Stimulated activated CD4-positive, alpha-beta T cell treated with anti-CD3 and anti-CD28 coated beads, Interleukin-2, amount 100 ng/mL, for 4 hours (primary cell): Measurements from ENCODE around the gene TCP11L1.
"Not testable (repeated sequence)": the region's sequence is repeated elsewhere in the genome, so short reads cannot be mapped to it uniquely, and the experiment has no call there.

Source experiments
- DNase-seq: peaks from one replicate; pipeline ENCODE4 v3.0.0-alpha.2; 2020; ENCODE audit warnings: low read depth

Gene TCP11L1

DNA sequence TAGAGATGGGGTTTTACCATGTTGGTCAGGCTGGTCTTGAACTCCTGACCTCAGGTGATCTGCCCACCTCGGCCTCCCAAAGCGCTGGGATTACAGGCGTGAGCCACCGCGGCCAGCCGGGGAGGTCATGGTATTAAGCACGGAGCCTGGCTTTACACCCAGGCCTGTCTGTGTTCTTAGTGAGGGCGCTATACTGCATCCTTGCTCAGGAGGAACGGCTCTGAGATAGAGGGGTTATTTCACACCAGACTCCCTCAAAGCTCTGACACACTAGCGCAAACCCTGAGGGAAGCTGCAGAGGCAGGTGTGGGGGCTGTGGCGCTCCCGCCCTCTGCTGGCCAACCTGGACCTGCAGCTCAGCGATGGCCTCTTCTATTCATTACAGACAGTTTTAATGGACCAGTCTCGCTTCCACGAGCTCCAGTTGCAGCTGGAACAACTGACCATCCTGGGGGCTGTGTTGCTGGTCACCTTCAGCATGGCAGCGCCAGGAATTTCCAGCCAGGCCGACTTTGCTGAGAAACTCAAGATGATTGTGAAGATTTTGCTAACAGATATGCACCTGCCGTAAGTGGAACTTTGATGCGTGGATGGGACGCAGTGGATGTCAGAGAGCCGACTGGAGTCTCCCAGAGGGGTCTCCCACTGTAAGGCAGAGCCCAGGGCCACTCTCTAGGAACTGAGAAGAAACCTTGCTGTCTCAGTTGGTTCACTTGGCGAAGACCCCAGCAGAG is 26.2 kb downstream of the TCP11L1 start:
- DNase-seq: peak; percentile 63

DNA sequence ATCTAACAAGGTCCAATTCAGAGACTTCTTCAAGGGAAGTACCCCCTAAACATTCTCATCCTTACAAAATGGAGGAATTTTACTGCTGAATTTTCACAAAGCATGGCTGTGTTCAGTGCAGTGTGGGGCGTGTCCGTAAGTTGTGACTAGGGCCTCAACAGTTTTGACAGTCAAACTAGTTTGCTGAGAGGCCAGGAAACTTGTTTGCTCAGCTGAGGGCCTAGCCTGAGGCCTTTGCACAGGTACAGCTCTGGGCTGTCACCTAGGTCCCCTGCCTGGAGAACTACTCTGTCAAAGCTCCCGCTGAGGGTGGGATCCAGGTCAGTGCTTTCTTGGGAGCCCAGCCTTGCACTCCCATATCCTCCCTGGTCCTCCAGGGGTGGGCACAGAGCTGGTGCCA is 27.9 kb downstream of the TCP11L1 start:
- no peak for DNase-seq

DNA sequence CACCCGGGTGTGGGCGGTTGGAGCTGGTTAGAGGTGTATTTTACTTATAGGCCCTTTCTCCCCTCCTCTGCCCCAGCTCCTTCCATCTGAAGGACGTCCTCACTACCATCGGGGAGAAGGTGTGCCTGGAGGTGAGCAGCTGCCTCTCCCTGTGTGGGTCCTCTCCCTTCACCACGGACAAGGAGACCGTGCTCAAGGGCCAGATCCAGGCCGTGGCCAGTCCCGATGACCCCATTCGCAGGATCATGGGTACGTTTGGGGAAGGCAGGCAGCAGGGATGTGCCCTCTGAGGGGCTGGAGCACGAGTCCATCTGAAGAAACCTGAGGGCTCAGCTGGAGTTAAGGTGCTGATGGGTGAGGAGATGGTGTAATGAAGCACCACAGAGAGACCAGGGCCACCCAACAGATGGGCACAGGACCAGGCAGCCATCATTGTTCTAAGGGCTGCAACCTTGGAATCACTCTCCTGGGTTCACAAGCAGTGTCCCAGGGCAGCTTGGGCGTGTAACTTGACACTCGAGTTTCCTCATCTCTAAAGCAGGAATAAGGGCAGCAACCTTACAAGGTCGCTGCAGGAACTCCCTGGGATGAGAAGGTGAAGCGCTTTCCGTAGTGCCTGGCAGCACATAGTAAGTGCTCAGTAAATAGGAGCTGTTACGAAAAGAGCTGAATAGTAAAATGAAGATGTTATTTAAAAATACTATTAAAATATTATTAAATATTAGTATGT is 29.4 kb downstream of the TCP11L1 start:
- no peak for DNase-seq

DNA sequence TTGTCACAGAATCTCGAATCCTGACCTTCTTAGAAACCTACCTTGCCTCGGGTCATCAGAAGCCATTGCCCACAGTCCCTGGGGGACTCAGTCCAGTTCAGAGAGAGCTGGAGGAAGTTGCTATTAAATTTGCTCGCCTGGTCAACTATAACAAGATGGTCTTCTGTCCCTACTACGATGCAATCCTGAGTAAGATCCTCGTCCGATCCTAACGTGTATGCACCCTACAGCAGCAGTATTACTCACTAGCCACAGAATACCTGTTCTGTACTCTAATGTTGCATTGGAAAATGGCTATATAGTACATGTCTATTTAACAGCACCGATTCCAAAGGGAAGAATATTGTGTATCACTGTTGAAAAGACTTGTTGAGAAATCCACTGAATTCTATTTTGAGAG is 33.1 kb downstream of the TCP11L1 start:
- DNase-seq: no peak

DNA sequence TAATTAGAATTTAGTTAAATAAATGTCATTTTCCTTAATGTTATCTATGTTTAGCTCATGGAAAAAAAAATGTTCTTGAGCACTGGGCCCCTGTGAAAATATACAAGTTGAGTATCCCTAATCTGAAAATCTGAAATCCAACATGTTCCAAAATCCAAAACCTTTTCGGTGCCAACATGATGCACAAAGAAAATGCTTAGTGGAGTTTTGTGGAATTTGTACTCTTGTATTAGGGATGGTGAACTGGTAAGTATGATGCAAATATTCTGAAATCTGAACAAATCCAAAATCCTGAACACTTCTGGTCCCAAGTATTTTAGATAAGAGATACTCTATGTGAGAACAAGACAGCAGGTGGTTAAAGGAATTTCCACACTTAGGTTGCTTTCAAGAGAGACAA is 44.5 kb downstream of the TCP11L1 start:
- DNase-seq: no peak

DNA sequence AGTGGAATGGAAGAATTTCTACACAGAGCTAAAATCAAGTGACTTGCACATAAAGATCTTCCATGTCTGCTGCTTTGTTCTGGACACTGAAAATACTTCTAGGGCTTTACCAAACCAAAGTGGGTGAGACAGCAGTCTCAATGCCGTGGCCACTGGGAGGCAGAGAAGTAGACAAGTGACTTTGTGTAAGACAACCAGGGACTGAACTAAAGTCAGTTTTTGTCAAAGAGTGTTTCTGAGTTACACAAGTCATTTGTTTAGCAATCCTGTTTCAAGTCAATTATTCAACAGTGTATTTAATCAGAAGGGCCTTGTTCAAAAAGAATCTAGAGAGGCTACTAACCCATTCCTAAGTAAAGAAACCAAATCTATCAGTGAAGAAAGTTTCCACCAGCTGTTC is 46.6 kb downstream of the TCP11L1 start:
- DNase-seq: no peak

DNA sequence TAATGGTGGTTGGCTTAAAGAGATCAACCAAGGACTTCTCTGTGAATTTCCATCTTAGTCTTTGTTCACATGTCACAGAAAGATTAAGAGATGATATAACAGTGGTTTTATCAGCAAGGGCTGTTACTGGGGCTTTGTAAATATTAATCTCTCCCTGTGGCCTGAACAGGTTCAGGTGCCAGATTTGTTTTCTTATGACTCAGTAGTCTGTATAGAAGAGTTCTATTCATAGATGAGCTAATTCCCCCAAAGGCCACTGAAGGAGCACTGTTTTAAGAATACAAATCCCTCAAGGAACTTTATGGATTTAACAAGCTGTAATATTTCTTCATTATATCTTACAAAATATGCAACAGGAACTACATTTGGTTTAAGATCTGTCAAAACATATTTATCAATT is 50.4 kb downstream of the TCP11L1 start:
- no peak for DNase-seq

DNA sequence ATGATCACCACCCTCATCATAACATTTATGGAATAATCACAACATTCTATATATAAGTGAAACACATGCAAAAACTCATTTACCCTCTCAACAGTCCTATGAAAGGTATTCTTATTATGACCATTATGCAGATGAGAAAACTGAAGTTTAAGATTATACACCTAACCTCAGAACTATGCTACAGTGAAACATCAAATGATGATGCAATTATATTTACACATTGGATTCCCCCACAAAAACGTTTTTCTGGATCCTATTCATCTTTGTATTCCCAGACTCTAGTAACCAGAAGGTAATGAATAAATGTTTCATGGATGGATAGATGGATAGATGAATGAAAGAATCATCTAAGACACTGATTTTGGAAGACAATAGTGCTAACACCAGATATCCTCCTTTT is 54.8 kb downstream of the TCP11L1 start:
- DNase-seq: no peak

DNA sequence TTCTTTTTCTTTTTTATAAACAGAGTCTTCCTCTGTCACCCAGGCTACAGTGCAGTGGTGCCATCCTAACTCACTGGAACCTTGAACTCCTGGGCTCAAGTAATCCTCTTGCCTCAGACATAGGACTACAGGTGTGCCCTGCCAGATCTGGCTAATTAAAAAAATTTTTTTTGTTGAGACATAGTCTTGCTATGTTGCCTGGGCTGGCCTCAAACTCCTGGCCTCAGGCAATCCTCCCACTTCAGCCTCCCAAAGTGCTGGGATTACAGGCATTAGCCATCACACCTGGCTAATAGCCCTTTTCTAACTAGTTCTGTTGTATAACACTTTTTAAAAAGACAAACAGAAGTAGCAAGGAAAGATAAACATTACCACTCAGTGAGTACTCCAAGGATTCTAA is 64.5 kb downstream of the TCP11L1 start:
- no peak for DNase-seq

DNA sequence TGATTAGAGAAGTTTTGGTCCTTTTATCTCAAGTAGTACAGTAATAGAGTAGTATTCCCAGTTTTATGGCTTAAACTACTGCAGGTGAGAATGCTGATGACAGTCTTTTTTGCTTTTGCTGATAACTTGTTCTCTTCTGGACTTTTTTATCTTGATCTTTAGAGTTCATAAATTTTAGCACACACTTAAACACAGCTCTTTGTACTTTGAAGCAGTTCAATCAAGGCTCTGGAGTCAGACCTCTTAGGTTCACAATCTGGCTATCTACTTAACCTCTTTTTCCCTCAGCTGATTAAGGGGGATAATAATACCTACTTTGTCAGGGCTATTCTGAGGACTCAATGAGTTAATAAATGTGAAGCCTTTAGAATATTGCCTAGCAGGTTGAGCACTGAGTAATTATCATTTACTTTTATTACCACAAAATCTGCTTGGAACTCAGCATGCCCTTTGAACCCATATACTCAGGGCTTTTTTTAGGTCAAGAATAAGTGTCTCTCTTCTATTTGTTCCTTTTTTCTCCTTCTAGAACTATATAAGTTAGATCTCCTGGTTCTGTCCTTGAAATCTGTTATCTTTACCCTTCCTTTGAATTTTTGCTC is 70.0 kb downstream of the TCP11L1 start:
- DNase-seq: no peak

DNA sequence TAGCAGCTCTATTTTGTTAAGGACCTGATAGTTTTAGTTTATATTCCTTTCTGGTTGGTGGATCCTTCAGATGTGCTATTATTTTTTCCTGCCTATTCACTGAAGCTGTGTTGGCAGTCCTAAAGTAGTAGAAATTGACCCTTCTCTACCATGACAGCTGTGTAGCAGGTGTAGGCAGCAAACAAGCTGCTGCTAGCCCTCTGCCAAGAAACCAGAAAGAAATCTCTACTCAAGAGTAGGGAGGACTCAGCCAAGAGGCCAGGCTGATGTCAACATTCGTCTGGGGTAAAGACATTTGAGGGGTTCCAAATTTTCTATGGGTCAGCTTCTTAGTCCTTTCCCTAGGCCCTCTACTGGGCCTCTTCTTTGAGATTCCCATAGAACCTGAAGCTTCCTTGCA is 70.7 kb downstream of the TCP11L1 start:
- DNase-seq: no peak

DNA sequence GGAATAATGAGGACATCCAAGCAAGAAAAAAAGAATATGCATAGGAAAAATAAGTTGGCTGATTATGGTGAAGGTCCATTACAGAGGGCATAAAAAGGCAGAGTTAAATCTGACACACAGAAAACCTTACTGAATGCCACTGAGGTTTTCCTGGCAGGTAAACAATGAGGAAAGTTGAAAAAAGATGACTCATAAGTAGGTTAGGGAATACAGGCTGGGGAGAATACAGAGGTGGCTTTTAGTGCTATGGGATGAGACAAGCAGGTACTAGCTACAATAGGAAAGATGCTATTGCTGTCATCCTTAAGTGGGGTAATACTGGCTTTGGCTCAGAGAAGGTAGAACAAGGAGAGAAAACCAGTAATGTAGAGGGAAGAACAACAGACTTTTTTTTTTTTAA is 77.2 kb downstream of the TCP11L1 start:
- no peak for DNase-seq

DNA sequence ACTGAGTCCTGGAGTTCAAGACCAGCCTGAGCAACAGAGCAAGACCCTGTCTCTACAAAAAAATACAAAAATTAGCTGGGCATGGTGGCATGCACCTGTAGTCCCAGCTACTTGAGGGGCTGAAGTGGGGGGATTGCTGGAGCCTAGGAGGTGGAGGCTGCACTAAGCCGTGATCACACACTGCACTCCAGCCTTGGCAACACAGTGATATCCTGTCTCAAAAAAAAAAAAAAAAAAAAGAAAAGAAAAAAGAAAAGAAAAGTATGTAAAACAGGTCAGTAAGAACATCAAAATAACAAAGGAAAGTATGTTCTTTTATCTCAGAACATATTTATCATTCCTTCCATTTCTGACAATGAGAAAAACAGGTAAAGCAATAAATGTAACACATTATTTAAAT is 83.3 kb downstream of the TCP11L1 start:
- DNase-seq: not testable (repeated sequence)
